PFSK-1 (cell line): ENCODE results near the gene KRT17.
"Not testable (repeated sequence)": the region's sequence is repeated elsewhere in the genome, so short reads cannot be mapped to it uniquely, and the experiment has no call there.

ENCODE experiments used
- FOXP2 ChIP-seq: optimal IDR thresholded peaks from 2 replicates; pipeline ENCODE3; 2011; ENCODE audit warnings: borderline replicate concordance, control low read depth, inconsistent platforms; ENCODE audit not compliant: insufficient read depth; ENCODE audit errors: extremely low read length, extremely low read depth
- POLR2AphosphoS5 ChIP-seq: IDR thresholded peaks from 2 replicates; pipeline ENCODE4 v1.6.1; 2012; ENCODE audit warnings: low read depth, mild to moderate bottlenecking, control low read depth, low read length, moderate library complexity
- SIN3A ChIP-seq: IDR thresholded peaks from 2 replicates; pipeline ENCODE4 v1.6.1; 2012; ENCODE audit warnings: mild to moderate bottlenecking, low read length, moderate library complexity, borderline replicate concordance; ENCODE audit not compliant: insufficient read depth
- TAF1 ChIP-seq: IDR thresholded peaks from 2 replicates; pipeline ENCODE4 v1.6.1; 2012; ENCODE audit warnings: low read length, control low read depth, borderline replicate concordance; ENCODE audit not compliant: insufficient read depth
- TF ChIP-seq, protein P1 (sequence below), 2 experiments: IDR thresholded peaks; 2 replicates each; pipeline versions ENCODE4 v1.6.1 to v1.8.0; 2011 to 2012; ENCODE audit warnings: low read depth in 2 of 2, low read length in 2 of 2, control low read depth in 1 of 2, inconsistent platforms in 1 of 2, mild to moderate bottlenecking in 1 of 2, moderate library complexity in 1 of 2; ENCODE audit not compliant: insufficient read depth in 1 of 2

Gene KRT17

GRCh38 chr17:41617136-41617535 lies 7.2 kb downstream of the KRT17 start:
- TF ChIP-seq SIN3A (no peak), TAF1 (no peak), POLR2AphosphoS5 (no peak), FOXP2 (no peak)
- TF ChIP-seq, protein P1, sequence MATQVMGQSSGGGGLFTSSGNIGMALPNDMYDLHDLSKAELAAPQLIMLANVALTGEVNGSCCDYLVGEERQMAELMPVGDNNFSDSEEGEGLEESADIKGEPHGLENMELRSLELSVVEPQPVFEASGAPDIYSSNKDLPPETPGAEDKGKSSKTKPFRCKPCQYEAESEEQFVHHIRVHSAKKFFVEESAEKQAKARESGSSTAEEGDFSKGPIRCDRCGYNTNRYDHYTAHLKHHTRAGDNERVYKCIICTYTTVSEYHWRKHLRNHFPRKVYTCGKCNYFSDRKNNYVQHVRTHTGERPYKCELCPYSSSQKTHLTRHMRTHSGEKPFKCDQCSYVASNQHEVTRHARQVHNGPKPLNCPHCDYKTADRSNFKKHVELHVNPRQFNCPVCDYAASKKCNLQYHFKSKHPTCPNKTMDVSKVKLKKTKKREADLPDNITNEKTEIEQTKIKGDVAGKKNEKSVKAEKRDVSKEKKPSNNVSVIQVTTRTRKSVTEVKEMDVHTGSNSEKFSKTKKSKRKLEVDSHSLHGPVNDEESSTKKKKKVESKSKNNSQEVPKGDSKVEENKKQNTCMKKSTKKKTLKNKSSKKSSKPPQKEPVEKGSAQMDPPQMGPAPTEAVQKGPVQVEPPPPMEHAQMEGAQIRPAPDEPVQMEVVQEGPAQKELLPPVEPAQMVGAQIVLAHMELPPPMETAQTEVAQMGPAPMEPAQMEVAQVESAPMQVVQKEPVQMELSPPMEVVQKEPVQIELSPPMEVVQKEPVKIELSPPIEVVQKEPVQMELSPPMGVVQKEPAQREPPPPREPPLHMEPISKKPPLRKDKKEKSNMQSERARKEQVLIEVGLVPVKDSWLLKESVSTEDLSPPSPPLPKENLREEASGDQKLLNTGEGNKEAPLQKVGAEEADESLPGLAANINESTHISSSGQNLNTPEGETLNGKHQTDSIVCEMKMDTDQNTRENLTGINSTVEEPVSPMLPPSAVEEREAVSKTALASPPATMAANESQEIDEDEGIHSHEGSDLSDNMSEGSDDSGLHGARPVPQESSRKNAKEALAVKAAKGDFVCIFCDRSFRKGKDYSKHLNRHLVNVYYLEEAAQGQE (IDR thresholded peaks at IDR 0.05; ENCODE audit: insufficient read depth in 1 of 2, low read depth in 2 of 2, low read length in 2 of 2): no peak

- TF ChIP-seq, protein P1 (IDR thresholded peaks at IDR 0.05; ENCODE audit: insufficient read depth in 1 of 2, low read depth in 2 of 2, low read length in 2 of 2): no peak
- TF ChIP-seq FOXP2 (no peak), SIN3A (no peak), TAF1 (no peak), POLR2AphosphoS5 (no peak)
Observed at GRCh38 chr17:41615454-41615853, 8.9 kb downstream of the KRT17 start.

DNA sequence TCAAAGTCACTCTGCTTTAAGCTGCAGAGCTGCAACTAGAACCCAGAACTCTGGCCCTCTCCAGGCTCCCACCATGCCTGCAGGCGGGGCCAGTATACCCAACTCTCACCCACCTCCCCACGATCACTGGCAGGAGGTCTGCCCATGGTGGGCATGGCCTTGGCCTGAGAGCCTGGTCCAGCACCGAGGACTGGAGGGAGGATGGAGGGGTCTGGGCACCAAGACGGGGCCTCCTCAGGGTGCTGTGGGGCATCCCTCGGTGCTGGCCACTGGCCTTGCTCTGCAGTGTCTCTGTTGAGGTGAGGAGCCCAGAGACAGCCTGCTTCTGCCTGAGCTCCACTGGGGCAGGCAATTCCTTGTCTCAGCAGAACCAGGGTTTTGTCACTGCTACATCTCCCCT lies 10.3 kb downstream of the KRT17 start:
- TF ChIP-seq FOXP2 (no peak), POLR2AphosphoS5 (no peak), TAF1 (no peak), SIN3A (no peak)
- TF ChIP-seq, protein P1 (IDR thresholded peaks at IDR 0.05; ENCODE audit: insufficient read depth in 1 of 2, low read depth in 2 of 2, low read length in 2 of 2): no peak

DNA sequence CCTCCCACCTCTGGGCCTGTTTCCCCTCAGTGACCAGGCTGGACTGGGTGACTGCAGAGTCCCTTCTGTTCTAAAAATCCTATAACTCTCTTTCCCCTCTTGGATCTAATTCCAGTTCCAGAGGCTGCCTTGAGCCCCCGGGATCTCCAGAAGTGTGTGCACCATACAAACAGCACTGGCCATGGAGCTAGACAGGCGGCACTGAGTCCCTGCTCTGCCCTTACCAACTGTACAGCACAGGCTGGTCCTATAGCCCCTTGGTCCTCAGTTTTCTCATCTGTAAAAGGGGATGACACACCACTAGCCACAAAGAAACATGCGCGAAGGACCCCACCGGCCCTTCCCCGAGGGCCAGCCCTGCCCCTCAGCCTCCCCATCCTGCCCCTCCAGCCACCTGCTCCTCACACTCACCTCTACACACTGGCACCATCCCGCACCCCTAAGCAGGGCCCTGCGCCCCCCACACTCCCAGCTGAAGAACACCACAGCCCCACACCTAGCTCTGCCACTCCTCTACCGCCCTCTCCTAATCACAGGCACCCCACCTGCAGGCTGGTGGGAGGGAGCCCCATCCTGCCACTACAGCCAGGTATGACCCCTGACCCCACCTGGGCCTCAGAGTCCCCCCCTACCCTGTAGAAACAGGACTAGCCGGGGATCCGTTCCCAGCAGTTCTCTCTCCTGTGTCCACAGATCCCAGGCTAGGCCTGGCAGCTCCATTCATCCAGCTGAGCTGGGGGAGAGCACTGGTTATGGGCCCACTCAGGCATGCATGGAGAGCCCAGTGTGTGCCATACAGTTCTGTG lies 10.9 kb downstream of the KRT17 start:
- TF ChIP-seq FOXP2 (no peak), POLR2AphosphoS5 (no peak), SIN3A (no peak)

DNA sequence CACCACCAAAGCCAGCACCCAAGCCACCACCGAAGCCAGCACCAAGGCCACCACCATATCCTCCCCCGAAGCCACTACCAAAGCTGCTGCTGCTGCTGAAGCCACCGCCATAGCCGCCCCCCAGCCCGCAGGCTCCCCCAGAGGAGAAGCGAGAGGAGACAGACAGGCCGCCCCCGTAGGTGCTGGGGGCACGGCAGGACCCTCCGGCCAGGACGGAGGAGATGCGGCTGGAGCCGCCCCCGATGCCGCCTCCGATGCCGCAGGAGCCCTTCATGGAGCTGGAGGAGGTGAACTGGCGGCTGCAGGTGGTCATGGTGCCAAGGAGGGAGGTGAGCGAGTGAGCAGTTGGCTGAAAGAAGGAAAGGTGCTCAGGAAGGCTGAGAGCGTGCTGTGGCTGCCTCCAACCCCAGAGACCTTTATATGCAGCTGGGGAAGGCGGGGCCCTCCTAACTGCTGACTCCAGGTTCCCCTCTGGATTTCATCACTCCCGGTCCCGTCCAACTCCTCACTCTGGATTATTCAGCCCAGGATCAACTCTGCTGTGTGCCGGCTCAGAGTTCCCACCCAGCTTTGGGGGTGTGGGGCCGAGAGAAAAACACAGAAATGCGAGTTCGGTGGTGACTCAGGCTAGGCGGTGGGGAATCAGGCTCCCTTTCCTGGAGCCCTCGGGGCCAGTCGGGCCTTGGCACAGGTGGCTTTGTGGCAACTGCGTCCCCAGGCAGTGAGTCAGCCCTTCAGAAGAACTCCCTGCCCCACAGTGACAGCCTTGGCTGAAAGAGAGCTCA lies 11.8 kb downstream of the KRT17 start, which contains the start of gene KRT16:
KRT16 (minus strand) TSS at position 392 of the 785 bp plus-strand sequence; CDS start at position 313, 79 bp downstream.
- TF ChIP-seq POLR2AphosphoS5, SIN3A, FOXP2: not testable (repeated sequence)
